NCI-H510A (cell line): ENCODE data around the gene RFNG.

Experiments
- DNase-seq: peaks from one replicate; lab custom pipeline; 2025; lab: John Stamatoyannopoulos, UW

RFNG gene

GRCh38 chr17:82025401-82026107, 26.1 kb downstream of the RFNG start:
- DNase-seq = no peak

DNA sequence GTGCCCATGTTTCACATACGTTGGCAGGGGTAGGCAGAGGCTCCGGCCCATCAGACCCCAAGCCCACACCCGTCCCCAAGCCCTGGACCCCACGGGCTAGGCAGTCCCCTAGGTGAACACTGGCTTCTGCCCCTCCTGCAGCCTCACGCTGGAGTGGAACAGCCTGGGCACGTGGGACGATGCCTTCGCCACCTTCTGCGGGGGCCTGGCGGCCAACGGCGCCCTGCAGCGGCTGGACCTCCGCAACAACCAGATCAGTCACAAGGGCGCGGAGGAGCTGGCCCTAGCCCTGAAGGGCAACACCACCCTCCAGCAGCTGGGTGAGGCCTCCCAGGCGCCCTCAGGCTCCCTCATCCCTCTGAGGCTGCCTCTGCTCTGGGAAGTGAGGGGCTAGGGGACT, 26.8 kb downstream of the RFNG start:
- DNase-seq = no peak

DNA sequence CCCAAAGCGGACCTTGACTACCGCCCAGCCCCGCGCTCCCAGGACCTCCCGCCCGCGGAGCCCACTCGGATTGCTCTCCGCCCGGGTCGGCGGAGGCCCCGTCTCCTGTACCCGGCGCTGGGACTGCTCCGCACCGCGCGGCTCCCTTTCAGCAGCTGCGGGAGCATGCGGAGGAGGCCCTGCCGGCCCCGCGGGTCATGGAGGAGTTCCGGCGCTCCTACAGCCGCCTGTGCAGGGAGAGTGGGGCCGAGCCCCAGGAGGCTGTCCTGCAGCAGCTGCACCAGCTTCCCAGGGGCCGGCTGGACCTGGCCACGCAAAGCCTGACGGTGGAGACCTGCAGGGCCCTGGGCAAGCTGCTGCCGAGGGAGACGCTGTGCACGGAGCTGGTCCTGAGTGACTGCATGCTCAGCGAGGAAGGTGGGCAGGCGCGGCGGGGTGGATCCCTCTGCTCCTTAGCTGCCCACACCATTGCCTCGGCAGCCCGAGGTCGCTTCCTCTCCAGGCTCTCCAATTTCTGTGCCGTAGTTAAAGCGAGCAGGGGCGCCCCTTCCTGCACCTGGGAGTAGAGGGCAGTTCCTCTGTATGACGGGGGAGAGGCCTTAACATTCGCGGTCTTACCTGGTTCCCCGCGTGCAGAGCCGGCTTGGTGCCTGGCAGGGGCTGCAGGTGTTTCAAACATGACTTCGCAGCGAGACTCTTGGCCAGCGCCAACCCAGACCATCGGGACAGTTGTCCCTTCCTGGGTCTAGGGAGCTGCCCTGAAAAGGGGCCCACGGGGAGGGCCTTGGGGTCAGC, 28.0 kb downstream of the RFNG start:
- DNase-seq = no peak

DNA sequence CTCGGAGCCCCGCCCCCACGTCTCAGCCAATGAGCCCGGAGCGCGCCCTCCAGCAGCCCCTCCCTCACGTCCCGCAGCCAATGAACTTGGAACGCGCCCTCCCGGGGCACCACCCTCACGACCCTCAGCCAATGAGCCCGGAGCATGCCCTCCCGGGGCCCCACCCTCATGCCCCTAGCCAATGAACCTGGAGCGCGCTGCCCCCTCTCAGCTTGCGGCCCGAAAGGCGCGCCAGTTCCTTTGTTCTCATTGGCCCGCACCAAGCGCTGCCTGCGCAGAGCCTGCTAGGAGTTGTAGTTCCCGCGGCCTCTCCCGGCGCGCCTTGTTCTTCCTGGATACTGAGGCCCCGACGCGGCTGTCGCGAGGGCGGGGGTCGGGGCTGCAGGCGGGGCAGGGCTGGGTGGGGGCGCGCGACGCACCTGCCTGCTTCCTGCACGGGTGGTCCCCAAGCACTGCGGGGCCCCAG, 28.6 kb downstream of the RFNG start, which contains the start of gene LRRC45:
LRRC45 (plus strand) TSS at position 325 of the 466 bp plus-strand sequence. CDS start 339 bp downstream, outside the sequence.
- peak; percentile 99 for DNase-seq

- no peak for DNase-seq
Observed at GRCh38 chr17:82022310-82022980, 29.2 kb downstream of the RFNG start, which contains the start of gene CENPX. Gene CENPX (minus strand): TSS chr17:82022878. CDS start chr17:82022861, 17 bp downstream.

DNA sequence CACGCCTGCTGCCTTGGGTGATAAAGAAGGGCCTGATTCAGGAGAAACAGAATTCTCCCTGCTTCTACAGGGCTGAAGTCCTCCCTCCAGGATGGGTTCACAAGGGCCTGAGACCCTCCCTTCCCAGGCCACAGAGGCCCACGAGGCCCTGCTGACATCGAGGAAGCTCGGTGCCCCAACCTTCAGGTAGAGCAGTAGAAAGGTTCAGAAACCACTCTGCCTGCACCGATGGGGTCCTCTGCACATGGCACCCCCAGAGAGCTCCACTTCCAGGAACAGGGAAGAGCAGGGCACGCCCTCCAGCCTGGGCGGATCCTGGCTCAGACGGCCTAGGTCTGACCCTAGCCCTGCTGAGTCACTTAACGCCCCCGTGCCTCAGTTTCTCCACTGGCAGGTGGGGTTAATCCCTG, 29.7 kb downstream of the RFNG start:
- no peak for DNase-seq

- DNase-seq = peak; percentile 46
Observed at GRCh38 chr17:82021107-82021899, 30.3 kb downstream of the RFNG start.

- no peak for DNase-seq
Observed at GRCh38 chr17:82020572-82021106, 31.0 kb downstream of the RFNG start.

- DNase-seq = peak; percentile 48
Observed at GRCh38 chr17:82019690-82020571, 31.7 kb downstream of the RFNG start.

- no peak for DNase-seq
Observed at GRCh38 chr17:82018989-82019689, 32.5 kb downstream of the RFNG start.

- peak; percentile 68 for DNase-seq
Observed at GRCh38 chr17:82018152-82018988, 33.2 kb downstream of the RFNG start.

DNA sequence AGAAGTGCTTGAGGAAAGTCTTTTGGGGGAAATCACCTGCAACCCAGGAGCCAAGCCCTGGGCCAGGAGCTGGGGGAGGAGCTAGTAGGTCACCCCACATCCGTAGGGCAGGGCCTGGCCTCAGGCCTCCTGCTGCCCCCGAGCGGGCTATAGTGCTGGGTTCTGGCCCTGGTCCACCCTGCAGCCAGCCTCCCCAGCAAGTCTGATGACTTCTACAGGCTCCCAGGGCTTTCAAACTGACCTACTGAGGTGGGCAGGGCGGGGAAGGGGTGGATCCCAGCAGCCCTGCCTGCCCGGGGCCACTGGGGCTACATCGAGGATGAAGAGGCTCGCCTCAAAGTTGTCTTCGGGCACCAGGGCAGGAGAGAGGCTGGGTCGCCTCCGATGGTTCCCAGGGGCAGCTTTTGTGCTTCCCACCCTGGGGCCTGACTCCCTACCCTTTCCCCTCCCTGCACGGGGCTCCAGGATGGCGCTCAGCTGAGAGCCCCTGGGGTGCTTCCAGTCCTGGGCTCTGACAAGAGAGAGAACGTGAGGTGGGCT, 33.9 kb downstream of the RFNG start:
- no peak for DNase-seq

- no peak for DNase-seq
Observed at GRCh38 chr17:82016875-82017459, 34.6 kb downstream of the RFNG start.

- DNase-seq = no peak
Observed at GRCh38 chr17:82016061-82016874, 35.3 kb downstream of the RFNG start.

DNA sequence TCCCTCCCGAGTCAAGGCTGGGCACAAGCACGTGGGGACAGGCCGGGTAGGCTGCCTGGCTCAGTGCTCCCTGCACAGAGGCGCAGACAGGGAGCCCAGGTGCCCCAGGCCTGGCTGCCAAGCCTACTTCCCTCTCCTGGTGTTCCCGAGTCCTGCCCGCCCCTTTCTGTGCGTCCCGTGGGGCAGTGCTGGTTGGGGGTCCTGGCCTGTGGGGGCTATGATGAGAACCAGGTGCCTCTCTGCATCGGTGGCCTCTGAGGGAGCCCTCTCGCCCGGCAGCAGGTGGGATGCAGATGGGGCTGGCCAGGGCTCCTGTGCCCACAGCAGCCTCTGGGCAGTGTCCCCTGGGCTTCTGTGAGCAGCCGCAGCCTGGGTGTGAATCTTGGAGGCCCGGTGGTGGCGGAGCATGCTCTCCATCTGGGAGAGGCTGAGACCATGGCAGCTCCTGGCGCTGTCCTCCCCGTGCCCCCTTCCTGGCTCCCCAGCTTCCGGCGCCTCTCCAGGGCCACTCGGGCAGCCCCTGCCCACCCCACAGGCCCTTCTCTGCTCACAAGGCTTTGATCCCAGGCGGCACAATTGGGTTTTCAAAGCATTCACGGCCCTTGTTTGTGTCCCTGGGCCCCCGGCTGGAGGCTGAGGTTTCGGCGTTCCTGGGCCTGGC, 36.2 kb downstream of the RFNG start:
- no peak for DNase-seq

DNA sequence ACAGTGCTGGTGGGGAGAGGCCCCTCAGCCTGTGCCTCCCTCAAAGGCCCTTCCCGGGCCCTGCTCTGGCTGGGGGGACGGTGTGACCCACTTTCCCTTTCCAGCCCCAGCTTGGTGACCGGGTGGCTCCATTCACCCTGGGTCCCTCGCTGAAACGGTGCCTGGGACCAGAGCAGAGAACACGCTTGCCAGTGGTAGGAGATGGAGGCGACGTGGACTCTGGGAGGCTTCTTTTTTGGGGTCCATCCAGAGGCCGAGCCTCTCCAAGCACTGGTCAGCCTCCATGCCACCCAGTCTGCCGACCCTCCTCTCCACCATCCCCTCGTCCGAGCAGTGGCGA, 36.7 kb downstream of the RFNG start:
- DNase-seq = no peak

DNA sequence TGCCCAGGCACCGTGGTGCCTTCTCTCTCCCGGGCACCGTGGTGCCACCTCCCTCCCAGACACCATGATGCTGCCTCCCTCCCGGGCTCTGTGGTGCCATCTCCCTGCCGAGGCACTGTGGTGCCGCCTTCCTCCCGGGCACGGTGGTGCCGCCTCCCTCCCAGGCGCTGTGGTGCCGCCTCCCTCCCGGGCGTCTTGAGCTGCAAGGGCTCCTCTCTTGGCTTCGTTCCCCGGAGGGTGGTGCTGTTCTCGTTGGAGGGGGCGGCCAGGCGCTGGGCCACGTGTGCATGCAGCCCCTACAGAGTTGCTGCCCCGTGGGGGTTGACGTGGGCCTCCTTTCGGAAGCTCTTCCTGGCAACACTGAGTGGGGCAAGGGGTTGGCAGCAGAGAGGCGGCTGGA, 37.2 kb downstream of the RFNG start:
- DNase-seq = no peak
